Measurements from ENCODE around the gene DMD.

GRCh38 chrX:31471229-31471628 is 1740.1 kb downstream of the DMD start:
- no peak for TF ChIP-seq CTCF (IDR thresholded peaks at IDR 0.05)
- TF ChIP-seq EZH2 (IDR thresholded peaks at IDR 0.05; ENCODE audit: borderline replicate concordance, insufficient read depth, low read depth, low read length, poor library complexity, severe bottlenecking), result no peak
